ENCODE results near the gene EVA1A. TPM values are rescaled to one million over a fixed set of nuclear protein-coding genes. Genes with fewer than 3 reads are reported as not detected.

The EVA1A gene
- total RNA-seq, 1 experiment from 2014 or later: 0.68 TPM

GRCh38 chr2:75555701-75556100 is 5.0 kb downstream of the EVA1A start:
- no peak overlapping the region for H4K8ac ChIP-seq (replicated peaks; ENCODE audit: insufficient read length, low read depth, low read length)
- H2AK5ac ChIP-seq (ENCODE audit: insufficient read length, low read length): no peak overlapping the region
- H4K20me1 ChIP-seq (ENCODE audit: control insufficient read depth, insufficient read depth, insufficient read length): no peaks in the 10 kb centered on the region
- H4K5ac ChIP-seq (ENCODE audit: insufficient read length, low read depth, low read length): no peak overlapping the region
- no peak for DNase-seq
- H3K79me1 ChIP-seq (ENCODE audit: insufficient read depth, low read depth, low read length, poor library complexity, severe bottlenecking): no peaks in the 10 kb centered on the region
- H3K9me3 ChIP-seq (ENCODE audit: control insufficient read depth, low read depth, low read length): no peaks in the 10 kb centered on the region
- peaks cover 8% of the 10 kb centered on the region for H3K23me2 ChIP-seq (ENCODE audit: insufficient read length, low read depth, low read length, poor library complexity, severe bottlenecking)
- H3K27ac ChIP-seq (ENCODE audit: insufficient read length, low read depth, low read length): no peak overlapping the region
- H3K79me2 ChIP-seq (ENCODE audit: insufficient read depth, low read length): no peaks in the 10 kb centered on the region
- no CpG with 5 or more reads among the region's 4 CpGs for WGBS (ENCODE audit: extremely low coverage, insufficient read length, low lambda C conversion rate)
- H3K4me2 ChIP-seq (ENCODE audit: insufficient read depth, insufficient read length, low read length): no peak overlapping the region
- H2BK20ac ChIP-seq (ENCODE audit: low read depth, low read length, poor library complexity, severe bottlenecking): no peak overlapping the region
- Mint-ChIP-seq H3K4me3 (peak overlapping the region in 1 of 2 experiments; percentile 18; a peak in 2 of 5 replicates), H3K27ac (no peak overlapping the region), H3K36me3 (ENCODE audit: insufficient read depth in 1 of 3, low read depth in 3 of 3) (no peaks in the 10 kb centered on the region), H3K9me3 (no peaks in the 10 kb centered on the region), H3K27me3 (ENCODE audit: low read depth) (peaks cover 42% of the 10 kb centered on the region), H3K4me1 (peaks cover 35 to 39% of the 10 kb centered on the region in 2 experiments)
- no peak overlapping the region for H3K23ac ChIP-seq (ENCODE audit: insufficient read length, low read depth, low read length)
- H3K4me1 ChIP-seq (ENCODE audit: insufficient read depth, low read length): peaks cover 14% of the 10 kb centered on the region
- no peak overlapping the region for H2BK15ac ChIP-seq (ENCODE audit: low read depth, low read length)
- H2BK5ac ChIP-seq (ENCODE audit: insufficient read length, low read length): no peak overlapping the region
- H3K4ac ChIP-seq (ENCODE audit: low read depth, low read length): no peak overlapping the region
- H2BK120ac ChIP-seq (ENCODE audit: low read depth, low read length, poor library complexity, severe bottlenecking): no peak overlapping the region
- H3K27me3 ChIP-seq (ENCODE audit: insufficient read depth, low read length): no peaks in the 10 kb centered on the region; the same call in 1 of the 2 replicates
- no peak overlapping the region for H4K91ac ChIP-seq (ENCODE audit: insufficient read length, low read depth, low read length)
- TF ChIP-seq CTCF (conservative IDR thresholded peaks at IDR 0.05): no peak
- no peak overlapping the region for H3K56ac ChIP-seq (ENCODE audit: insufficient read length, low read depth, low read length)
- H3K18ac ChIP-seq (ENCODE audit: insufficient read length, low read depth, low read length): no peak overlapping the region
- no peak overlapping the region for H3T11ph ChIP-seq (ENCODE audit: low read length)
- no peak overlapping the region for H3K14ac ChIP-seq (ENCODE audit: insufficient read depth, low read length)
- no peak overlapping the region for H3K9ac ChIP-seq (ENCODE audit: extremely low read depth, insufficient read length, low read length)
- no peak overlapping the region for H2AFZ ChIP-seq (ENCODE audit: low read length)
- H2BK12ac ChIP-seq (ENCODE audit: insufficient read length, low read depth, low read length): no peak overlapping the region

Data from H9 (cell line).